HG03064 (cell line): Measurements from ENCODE around the gene SPARC.
"Not testable (repeated sequence)": the region's sequence is repeated elsewhere in the genome, so short reads cannot be mapped to it uniquely, and the experiment has no call there.

Experiments used
- ATAC-seq: cut with Tn5 transposase; IDR thresholded peaks from one replicate; pipeline ENCODE4 v1.9.1; 2021; ENCODE audit warnings: low read depth; ENCODE audit not compliant: unreplicated experiment

Gene SPARC, protein sequence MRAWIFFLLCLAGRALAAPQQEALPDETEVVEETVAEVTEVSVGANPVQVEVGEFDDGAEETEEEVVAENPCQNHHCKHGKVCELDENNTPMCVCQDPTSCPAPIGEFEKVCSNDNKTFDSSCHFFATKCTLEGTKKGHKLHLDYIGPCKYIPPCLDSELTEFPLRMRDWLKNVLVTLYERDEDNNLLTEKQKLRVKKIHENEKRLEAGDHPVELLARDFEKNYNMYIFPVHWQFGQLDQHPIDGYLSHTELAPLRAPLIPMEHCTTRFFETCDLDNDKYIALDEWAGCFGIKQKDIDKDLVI

DNA sequence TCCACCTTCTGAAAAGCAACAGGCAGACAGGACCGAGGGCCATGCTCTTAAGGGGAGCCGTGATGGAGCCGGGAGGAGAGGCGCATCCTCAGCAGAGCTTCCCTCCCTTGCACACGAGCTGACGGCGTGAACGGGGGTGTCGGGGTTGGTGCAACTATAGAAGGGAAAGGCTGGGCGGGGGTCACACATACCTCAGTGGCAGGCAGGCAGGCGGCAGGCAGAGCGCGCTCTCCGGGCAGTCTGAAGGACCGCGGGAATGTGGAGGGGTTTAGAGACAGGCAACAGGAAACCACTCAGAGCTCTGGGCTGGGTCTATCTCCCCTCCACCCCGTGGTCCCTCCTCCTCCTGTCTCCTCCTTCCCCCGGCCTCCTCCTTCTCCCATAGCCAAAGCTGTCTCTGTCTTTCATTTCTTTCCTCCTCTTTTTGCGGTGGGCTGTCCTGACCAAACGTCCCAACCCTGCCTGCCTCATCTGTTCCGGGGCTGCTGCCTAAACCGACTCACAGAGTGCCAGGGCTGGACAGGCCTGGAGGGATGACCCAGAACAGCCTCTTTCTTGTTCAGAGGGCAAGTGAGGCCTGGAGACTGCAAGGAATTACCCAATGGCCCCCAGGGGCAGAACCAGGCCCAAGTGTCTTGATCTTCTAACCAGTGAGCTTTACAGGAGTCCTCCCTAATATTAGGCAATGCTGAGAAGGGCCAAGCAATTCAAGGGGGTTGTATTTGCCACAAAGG is at the start of gene SPARC:
Gene SPARC (minus strand): TSS at position 242 of the 734 bp plus-strand sequence. CDS start 10,727 bp downstream, outside the sequence.
- peak; percentile 78 for ATAC-seq

DNA sequence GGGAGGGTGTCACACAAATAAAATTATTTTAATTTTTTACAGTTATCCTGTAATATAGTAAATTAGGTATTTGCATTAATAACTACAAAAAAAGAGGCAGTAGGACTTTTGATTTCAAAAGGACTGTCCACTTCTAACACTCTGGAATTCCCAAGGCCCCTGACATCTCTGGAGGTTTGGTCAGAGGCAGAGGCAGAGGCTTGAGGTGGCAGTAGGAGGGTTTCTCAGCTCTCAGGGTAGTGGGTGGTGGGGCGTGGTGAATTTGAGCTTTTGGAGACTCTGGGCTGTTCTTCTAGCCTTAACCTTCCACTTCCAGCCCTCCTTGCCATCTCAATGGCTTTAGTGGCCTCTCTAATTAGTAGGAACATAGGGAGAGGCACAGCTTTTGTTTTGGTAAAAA is 48.9 kb upstream of the SPARC start:
- no peak for ATAC-seq

DNA sequence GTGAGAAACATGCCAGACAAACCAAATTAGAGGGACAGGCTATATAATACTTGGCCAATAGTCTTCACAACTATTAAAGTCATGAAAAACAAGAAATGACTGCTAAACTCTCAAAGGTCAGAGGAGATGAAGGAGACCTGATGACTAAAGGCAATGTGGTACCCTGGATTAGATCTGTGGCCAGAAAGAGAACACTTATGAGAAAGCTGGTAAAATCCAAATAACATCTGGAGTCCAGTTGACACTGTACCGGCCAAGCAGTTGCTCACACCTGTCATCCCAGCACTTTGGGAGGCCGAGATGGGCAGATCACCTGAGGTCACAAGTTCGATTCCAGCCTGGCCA is 47.3 kb upstream of the SPARC start:
- ATAC-seq, result no peak

DNA sequence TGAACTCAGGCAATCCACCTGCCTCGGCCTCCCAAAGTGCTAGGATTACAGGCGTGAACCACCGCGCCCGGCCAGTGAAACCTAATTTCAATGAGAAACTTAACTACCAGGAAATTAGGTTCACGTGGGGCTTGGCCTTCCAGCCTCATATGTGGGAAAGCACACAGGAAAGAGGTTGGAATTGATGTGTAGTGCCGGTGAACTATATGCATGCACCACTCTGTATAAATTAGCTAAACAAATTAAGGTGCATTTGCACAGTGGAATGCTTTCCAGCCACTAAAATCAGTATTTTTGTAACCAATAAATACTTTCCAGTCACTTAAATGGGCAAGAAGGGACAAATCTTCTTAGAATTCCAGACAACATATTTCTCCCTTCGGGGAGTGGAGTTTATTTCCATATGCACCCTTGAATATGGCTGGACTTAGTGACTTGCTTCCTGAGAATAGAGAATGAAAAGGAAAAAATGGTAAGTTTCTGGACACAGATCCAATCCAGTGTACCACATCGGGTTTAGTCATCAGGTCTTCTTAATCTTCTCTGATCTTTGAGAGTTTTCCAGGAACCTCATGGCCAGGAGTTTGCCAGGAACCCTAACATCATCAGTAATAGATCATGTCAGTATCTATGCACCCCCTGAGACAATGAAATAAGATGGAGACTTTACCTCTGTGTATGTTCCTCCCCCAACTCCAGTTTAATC is 46.8 kb upstream of the SPARC start:
- ATAC-seq, result no peak

DNA sequence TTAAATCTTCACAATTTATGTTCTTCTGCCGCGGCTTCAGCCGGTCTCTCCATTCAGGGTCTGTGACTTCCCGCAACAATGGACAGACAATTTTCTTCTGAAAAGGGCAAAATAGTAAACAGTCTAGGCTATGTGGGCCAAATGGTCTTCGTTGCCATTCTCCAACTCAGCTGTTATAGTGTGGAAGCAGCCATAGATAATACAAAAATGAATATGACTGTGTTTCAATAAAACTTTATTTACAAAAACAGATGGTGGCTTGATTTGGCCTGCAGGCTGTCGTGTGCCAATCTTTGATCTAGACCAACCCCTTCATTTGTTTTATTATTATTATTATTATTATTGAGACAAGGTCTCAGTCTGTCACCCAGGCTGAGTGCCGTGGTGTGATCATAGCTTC is 43.7 kb upstream of the SPARC start:
- ATAC-seq, result no peak

DNA sequence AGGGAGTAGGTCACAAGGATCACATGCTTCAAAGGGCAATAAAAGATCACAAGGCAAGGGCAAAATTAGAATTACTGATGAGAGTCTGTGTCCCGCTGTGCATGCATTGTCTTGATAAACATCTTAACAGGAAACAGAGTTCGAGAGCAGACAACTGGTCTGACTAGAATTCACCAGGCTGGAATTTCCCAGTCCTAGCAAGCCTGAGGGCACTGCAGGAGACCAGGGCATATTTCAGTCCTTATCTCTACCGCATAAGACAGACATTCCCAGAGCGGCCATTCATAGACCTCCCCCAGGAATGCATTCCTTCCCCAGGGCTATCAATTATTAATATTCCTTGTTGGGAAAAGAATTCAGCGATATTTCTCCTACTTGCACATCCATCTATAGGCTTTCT is 42.9 kb upstream of the SPARC start:
- ATAC-seq, result not testable (repeated sequence)

DNA sequence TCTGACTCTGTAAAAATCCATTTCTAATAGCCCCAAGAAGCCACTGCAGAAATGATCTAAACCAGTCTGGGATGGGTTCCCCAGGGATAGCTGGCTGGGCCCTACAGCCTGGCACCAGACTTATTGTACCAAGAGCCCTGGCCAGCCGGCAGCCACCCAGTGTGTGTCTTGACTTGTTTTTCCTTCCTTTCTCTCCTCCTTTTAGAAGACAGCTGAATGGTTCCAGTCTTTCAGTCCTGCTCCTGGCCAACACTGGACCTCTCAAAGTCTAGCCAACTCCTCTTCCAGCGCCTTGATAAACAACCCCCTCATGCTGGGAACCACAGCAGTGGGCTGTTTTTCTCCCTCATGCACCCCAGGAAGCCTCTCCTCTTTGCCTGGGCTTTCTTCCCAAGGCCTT is 37.6 kb upstream of the SPARC start:
- ATAC-seq, result no peak

DNA sequence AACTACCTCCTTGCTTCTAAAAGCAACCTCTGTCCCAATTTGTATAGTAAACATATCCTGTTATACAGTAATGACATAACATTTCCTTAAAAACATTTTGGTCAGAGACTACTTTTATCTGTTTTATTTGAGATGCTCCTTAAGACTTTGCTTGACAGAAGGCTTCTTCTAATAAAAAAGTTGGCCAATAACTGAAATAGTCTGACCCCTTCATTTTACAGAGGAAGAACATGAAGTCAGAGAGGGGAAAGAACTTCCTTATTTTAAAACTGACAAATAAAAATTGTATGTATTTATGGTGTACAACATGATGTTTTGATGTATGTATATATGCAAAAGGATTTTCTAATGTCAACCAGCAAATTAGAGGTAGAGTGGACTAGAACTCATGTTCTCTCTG is 35.8 kb upstream of the SPARC start:
- no peak for ATAC-seq

DNA sequence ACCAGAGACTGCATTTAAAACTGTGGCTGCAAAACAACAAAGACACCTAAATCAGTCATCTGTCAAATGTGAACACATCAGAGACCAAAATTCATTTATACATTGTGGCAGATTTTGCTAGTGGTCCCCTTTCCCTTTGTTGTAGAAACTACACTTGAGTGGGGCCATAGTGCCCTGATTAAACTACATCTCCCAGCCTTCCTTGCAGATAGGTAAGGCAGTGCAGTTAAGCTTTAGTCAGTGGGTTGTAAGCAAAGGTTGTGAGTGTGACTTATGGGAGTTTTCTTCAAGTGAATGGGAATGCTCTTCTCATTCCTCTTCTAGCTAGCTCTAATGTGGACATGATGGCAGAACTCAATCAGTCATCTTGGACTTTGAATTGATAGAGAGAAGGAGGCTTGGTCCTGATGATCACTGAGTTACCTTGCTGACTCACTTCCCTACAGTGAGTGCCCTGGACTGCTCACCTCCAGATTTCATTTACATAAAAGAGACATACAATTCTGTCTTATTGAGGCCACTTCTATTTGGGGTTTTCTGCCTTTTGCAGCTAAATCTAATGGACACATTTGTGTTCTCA is 35.2 kb upstream of the SPARC start:
- no peak for ATAC-seq

DNA sequence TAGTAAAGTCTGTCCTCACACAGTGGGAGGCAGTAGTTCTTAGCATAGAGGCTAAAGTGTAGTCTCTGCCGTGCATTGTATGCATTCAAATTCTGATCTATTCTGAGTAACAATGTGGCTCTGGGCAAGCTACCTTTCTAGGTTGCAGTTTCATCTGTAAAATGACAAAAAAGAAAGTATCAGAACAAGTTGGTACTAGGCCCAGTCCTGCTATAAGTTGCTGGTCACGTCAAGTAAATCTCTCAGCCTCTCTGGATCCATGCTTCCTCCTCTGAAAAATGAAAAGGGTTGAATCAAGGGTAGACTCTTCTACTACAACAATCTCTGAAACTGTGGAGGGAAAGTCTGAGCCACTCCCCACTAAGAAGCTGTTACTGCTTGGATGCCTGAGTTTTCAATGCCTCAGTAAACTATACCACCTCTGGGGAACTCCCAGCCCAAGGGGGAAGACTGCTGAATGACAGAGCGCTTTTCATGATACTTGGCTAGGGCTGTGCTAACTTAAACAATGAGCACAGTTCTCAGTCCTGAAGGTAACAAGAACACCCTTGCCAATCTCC is 34.5 kb upstream of the SPARC start:
- peak; percentile 86 for ATAC-seq

DNA sequence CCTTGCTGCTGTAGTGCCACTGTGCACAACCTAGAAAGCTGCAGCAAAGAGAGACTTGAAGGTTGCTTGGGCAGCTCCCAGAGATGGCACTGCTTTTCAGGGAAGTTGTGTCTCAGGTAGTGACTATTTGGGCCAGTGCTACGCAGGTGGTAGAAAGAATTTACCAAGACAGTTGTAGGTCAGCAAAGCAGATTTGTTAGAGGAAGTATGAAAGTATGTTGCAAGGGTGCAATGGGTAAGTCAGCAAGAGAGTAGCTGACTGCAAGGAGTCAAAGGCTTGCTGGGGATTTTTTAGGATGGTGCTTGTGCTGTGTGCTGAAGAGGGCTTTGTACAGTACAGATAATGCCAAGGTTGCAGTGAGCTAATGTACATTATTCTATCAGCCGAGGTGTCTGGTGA is 33.5 kb upstream of the SPARC start:
- ATAC-seq, result no peak

DNA sequence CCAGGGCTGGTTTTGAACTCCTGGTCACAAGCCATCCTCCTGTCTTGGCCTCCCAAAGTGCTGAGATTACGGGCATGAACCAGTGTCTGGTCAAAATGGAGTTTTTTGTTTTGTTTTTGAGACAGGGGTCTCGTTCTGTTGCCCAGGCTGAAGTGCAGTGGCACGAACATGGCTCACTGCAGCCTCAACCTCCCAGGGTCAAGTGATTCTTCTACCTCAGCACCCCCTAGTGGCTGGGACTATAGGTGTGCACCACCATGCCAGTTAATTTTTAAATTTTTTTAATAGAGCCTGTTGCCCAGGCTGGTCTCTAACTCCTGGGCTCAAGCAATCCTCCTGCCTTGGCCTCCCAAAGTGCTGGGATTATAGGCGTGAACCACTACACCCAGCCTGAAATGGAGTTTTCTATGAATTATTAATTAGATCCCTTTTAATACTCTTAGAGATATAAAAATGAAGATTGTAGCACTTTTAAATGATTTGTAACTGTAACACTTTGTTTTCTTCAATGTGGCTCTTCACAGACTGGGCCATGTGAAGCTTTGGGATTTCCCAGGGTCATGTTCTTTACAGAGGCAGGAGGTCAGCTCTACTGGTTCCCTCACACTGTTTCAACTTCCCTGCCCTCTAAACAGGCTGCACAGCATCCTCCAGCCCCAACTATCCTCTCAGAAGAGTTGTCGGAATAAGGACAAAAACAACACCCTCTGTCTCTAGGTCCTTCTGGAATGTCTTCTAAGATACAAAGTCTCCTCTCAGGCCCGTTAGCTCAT is 32.7 kb upstream of the SPARC start:
- no peak for ATAC-seq

DNA sequence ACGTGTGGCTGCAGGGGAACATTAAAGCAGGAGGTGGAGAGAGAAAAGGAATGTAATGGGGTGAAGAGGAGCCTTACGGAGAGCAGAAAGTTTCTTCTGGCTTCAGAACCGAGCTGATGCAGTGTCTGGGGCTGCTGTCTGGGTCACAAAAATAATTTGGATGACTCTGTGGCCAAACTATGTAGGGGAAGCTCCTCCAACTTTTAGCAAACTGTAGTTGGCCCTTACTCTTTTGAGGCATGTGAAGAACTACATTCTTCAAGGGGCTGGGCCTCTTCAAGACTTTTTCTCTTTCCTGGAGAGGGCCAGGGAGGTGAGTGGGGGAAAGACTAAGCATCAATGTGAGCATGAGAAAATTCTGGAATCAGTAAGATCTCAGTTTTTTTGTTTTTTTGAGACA is 31.9 kb upstream of the SPARC start:
- no peak for ATAC-seq

DNA sequence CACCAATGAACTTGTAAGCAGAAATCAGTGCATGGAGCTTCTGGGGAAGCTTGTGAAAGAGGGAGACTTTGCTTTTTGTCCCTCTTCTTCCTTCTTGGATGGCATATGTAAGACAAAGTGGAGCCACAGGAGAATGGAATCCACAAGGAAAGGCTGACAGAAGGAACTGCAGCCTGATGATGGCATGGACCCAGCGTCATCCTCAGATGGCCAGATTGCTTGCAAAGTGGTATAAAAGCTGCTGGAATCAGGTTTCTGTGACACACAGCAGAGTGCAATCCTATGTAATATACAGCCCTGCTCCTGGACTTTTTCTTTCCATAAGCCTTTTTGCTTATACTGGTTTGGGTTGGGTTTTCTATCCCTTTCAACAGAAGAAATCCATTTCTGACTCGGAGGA is 31.4 kb upstream of the SPARC start:
- no peak for ATAC-seq

DNA sequence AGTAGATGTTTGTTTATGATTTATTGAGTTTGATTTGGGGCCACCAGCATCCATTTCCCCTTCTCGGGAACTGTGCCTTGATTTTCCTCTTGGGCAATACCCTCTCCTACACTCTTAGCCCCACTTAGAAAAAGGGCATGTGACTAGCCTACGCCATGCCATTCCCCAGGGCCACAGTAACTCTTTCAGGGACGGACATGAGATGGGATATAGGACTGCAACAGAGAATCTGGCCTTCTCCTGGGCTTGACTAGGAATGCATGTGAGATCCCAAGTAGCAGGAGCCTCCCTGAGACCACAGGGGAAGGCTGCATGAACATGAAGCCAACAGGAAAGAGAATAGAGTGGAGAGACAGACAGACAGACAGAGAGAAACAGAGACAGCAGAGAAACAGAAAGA is 30.7 kb upstream of the SPARC start:
- ATAC-seq, result no peak

DNA sequence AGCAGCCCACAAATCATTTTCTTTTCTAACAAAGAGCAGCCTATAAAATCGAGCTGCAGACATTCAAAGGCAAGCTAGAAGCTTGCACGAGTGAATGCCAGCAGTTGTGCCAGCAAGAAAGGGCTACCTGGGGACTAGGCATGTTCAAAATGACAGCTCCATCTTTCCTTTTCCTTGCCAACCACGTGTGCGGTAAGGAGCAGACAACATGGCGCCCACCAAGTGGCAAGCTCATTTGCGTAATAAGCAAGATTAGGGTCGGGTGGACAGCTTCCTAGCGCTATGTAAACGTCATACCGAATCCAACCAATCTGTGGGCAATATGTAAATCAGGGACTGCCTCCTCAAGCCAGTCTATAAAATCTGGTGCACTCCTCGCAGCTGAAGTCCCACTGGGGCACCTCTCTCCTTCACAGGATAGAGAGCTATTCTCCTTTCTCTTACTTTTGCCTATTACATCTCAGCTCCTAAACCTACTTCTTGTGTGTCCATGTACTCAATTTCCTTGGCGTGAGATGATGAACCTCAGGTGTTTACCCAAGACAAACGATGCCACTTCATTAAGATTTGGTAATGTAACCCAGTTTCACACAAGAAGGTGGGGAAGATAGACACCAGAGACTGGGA is 22.5 kb upstream of the SPARC start:
- ATAC-seq, result no peak

DNA sequence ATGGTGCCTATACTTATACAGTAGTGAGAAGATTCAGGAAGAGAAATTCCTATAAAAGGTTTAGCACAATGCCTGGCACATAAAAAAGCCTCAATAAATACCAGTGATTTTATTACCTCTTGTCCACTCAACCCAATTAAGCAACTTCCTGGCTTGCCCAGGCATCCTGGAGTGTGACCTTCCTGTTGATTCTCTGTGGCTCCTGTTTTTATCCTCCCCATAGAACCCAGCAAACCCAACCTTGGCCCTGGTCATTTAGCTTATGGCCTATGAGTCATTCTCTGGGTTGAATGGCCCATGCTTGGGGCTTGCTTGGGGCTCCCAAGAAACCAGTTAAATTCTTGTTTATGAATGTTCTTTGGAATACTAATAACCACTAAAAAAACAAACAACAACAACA is 21.4 kb upstream of the SPARC start:
- ATAC-seq, result no peak

DNA sequence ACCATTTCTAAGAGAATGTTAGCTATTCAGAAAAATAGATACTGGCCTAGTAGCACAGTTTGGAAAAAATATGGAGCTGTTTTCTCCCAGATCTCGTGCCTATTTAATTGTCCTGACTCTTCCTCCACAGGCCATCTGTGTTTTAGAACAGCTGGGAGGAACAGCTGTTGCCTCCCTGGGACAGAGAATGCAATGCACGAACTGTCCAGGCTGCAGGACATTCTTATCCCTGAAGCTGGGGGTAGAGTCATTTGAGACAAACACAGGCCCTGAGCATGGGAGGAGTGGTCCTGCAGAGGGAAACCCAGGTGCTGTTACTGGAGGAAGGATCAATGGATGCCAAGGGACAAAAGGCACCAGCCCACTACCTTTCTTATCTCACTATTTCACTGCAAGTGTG is 20.9 kb upstream of the SPARC start:
- no peak for ATAC-seq

DNA sequence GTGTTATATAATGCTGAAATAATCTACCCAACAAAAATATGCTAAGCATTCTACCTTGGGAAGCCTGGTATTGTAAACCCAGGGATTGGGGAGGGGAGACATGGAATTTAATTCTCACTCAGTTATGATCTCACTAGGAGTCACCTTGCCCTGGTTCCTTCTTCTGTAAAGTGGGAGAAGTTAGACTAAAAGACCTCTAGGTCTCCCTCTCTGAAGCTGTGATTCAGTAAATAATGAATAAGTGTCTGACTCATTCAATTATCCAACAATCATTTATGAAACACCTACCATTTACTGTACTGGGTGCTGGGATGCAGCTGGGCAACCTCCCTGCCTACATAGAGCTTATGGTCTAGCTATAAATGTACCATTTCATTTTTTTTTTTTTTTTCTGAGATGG is 20.2 kb upstream of the SPARC start:
- no peak for ATAC-seq

DNA sequence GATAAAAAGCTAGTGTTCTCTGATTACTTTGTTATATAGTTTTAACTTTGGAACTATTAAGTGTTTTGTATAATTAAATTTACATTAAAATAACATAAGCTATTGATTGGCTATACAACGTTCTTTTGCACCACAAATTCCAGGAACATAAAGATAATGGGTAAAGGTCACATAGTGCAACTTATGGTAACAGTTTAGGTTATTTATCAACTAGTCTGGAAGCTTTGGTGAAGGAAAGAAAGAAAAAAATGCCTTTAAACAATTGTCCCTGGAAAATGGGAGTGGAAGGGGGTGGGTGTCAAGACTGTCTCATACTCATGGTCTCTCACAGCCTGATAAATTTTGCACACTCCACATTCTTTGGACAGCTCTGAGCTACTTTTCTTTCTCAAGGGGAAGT is 17.1 kb upstream of the SPARC start:
- ATAC-seq, result no peak
